ENCODE results near the gene SSH2. TPM values are rescaled to one million over a fixed set of nuclear protein-coding genes. Genes with fewer than 3 reads are reported as not detected.

The SSH2 gene
- total and polyA plus RNA-seq, 9 of the 15 experiments (the other 6 are each of a cell fraction or from before 2014, with no cell fraction given) = 3.9 to 16.1 (median 10.2) TPM

GRCh38 chr17:29722411-29723198 lies 207.4 kb downstream of the SSH2 start (continued):
- no peak for TF ChIP-seq MXD1 (CRISPR knock-in tag; IDR thresholded peaks at IDR 0.05; ENCODE audit: borderline replicate concordance, poor library complexity, severe bottlenecking)
- TF ChIP-seq ZNF77 (CRISPR knock-in tag; IDR thresholded peaks at IDR 0.05) = no peak
- no peak for TF ChIP-seq ZNF518B (CRISPR knock-in tag; IDR thresholded peaks at IDR 0.05)
- TF ChIP-seq SFPQ (IDR thresholded peaks at IDR 0.05; ENCODE audit: low read depth, low read length) = no peak
- peak; percentile 20 for TF ChIP-seq NEUROD1 (IDR thresholded peaks at IDR 0.05; ENCODE audit: borderline replicate concordance, low read depth, low read length, partially characterized antibody)
- no peak for TF ChIP-seq ZNF76 (CRISPR knock-in tag; IDR thresholded peaks at IDR 0.05; ENCODE audit: borderline replicate concordance)
- TF ChIP-seq FOXK2 (conservative IDR thresholded peaks at IDR 0.05 in 1 of 2, IDR thresholded peaks at IDR 0.05 in 1 of 2; ENCODE audit: low read depth in 2 of 2) = peak; percentile 49 to 58; a peak in 3 of 4 replicates
- TF ChIP-seq ZNF239 (CRISPR knock-in tag; IDR thresholded peaks at IDR 0.05) = no peak
- 0 out of 2 replicates have a peak, but pooled peaks have one; percentile 22 for TF ChIP-seq ARID3A (IDR thresholded peaks at IDR 0.05; ENCODE audit: borderline replicate concordance, low read depth, low read length)
- TF ChIP-seq CBX8 (IDR thresholded peaks at IDR 0.05; ENCODE audit: borderline replicate concordance, extremely low read depth, low read depth, low read length, poor library complexity, severe bottlenecking) = no peak
- TF ChIP-seq BHLHE40 (IDR thresholded peaks at IDR 0.05; ENCODE audit: low read length) = no peak
- no peak for TF ChIP-seq NR4A1 (CRISPR knock-in tag; IDR thresholded peaks at IDR 0.05)
- no peak for TF ChIP-seq NR4A1 (tag; IDR thresholded peaks at IDR 0.05)
